Measurements from ENCODE around the gene KCNC3. TPM values are rescaled to one million over a fixed set of nuclear protein-coding genes. Genes with fewer than 3 reads are reported as not detected.
"Not testable (repeated sequence)": the region's sequence is repeated elsewhere in the genome, so short reads cannot be mapped to it uniquely, and the experiment has no call there.

The KCNC3 gene
- total RNA-seq, 4 donors from 2014 or later, result 0.32 to 0.69 (median 0.37) TPM

DNA sequence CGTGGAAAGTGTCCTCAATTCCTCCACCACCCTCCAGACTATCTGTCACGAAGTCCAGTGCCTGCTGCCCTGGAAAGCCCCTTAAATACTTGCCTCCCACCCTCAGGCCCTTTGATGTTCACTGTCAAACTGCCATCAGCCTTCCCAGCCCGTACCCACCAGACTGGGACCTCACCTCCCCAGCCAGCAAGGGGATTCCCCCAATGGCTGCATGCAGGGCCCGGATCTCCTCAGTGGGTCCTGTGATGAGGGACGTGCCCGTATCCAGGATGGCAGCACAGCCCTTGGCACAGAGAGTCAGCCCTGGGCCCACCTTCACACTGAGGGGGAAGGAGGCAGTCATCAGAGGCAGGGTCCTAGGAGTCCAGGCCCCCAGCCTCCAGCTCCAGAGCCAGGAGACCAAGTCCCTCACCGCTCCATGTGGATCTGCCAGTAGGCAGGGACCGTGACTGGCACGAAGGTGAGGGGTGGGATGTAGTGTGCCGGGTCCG lies 30.2 kb upstream of the KCNC3 start:
- Histone ChIP-seq H3K27ac (replicated peaks in 1 of 4) (no peak overlapping the region), H3K27me3 (no peaks in the 10 kb centered on the region), H3K9me3 (no peaks in the 10 kb centered on the region), H3K4me1 (peaks cover 3 to 17% (median 15%) of the 10 kb centered on the region in 4 donors), H3K36me3 (no peaks in the 10 kb centered on the region), H3K4me3 (no peak overlapping the region)
- DNase-seq (ENCODE audit: extremely low spot score), result no peak
- intact Hi-C loops (cut with DNase I), result loop anchor here (5.0 kb wide), 1 partner anchor 423 kb away; no protein-coding TSS in a partner anchor
- 97% methylated on average over 7 of the region's 11 CpGs for WGBS
- TF ChIP-seq POLR2A (IDR thresholded peaks at IDR 0.05; ENCODE audit: low read depth) (no peak), POLR2AphosphoS5 (IDR thresholded peaks at IDR 0.05) (no peak), EP300 (IDR thresholded peaks at IDR 0.05) (no peak)
- TF ChIP-seq, protein P1, sequence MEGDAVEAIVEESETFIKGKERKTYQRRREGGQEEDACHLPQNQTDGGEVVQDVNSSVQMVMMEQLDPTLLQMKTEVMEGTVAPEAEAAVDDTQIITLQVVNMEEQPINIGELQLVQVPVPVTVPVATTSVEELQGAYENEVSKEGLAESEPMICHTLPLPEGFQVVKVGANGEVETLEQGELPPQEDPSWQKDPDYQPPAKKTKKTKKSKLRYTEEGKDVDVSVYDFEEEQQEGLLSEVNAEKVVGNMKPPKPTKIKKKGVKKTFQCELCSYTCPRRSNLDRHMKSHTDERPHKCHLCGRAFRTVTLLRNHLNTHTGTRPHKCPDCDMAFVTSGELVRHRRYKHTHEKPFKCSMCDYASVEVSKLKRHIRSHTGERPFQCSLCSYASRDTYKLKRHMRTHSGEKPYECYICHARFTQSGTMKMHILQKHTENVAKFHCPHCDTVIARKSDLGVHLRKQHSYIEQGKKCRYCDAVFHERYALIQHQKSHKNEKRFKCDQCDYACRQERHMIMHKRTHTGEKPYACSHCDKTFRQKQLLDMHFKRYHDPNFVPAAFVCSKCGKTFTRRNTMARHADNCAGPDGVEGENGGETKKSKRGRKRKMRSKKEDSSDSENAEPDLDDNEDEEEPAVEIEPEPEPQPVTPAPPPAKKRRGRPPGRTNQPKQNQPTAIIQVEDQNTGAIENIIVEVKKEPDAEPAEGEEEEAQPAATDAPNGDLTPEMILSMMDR (IDR thresholded peaks at IDR 0.05), result no peak

- H3K27ac ChIP-seq (replicated peaks in 1 of 4), result peak overlapping the region; percentile 75 to 87 (median 86)
- H3K36me3 ChIP-seq, result no peaks in the 10 kb centered on the region
- H3K4me3 ChIP-seq, result peak overlapping the region; percentile 44 to 59 (median 52)
- DNase-seq (ENCODE audit: extremely low spot score), result no peak
- TF ChIP-seq EP300 (IDR thresholded peaks at IDR 0.05) (no peak), POLR2AphosphoS5 (IDR thresholded peaks at IDR 0.05) (peak; percentile 68 to 82), POLR2A (IDR thresholded peaks at IDR 0.05; ENCODE audit: low read depth) (no peak)
- TF ChIP-seq, protein P1 (IDR thresholded peaks at IDR 0.05), result no peak
- H3K4me1 ChIP-seq, result peaks cover 3 to 17% (median 15%) of the 10 kb centered on the region in 4 donors
- H3K27me3 ChIP-seq, result no peaks in the 10 kb centered on the region
- 31% methylated on average over 54 of the region's 54 CpGs for WGBS
- intact Hi-C loops (cut with DNase I), result loop anchor here (5.0 kb wide), 1 partner anchor 424 kb away; no protein-coding TSS in a partner anchor
- H3K9me3 ChIP-seq, result no peaks in the 10 kb centered on the region
Observed at GRCh38 chr19:50358483-50359327, 29.5 kb upstream of the KCNC3 start.

DNA sequence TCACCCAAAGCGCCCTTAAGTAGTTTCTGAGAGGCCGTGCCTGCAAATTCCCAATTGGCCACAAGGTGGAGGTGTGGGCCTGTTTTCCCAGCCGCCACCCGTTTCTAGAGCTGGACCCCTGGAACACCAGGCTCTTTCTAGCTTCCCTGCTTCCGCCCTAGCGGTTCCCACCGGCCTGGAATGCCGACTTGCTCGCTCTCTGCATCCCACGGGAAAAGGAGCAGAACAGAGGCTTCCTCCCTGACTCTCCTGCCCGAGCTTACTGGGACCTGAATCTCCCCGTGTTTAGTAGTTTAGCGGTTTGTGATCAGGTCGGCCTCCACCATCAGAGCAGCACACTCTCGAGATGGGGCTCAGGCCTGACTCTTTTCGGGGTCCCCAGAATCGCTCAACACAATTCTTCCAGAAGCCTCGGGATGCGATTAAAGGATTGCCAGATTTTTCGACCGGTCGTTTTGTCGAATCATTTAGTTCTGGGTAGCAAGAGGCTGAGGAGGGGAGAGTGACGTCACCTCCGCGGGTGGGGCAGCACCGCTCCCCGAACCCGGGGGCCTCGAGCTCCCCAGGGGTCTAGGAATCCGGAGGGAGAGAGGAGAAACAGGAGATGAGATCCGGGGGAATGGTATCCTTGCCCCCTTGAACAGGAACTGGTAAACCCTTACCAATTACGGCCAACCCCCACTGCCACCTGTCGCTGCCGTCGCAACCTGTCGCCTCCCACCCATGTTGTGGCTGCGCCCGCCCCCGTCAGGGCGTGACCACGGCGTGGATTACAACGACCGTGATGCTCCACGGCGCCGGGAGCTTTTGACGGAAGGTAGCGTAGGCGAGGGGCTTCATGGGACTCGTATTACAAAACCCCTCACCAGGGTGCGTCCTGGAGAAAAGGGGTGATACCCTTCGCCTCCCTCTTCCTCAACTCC lies 28.3 kb upstream of the KCNC3 start:
- intact Hi-C loops (cut with DNase I), result loop anchor here (5.0 kb wide), 1 partner anchor 425 kb away; no protein-coding TSS in a partner anchor
- Histone ChIP-seq H3K4me3 (peak overlapping the region; percentile 44 to 59 (median 52)), H3K27me3 (no peaks in the 10 kb centered on the region), H3K36me3 (no peaks in the 10 kb centered on the region), H3K27ac (replicated peaks in 1 of 4) (peak overlapping the region; percentile 75 to 87 (median 86)), H3K4me1 (peaks cover 3 to 17% (median 15%) of the 10 kb centered on the region in 4 donors), H3K9me3 (no peaks in the 10 kb centered on the region)
- 10% methylated on average over 48 of the region's 54 CpGs for WGBS
- TF ChIP-seq, protein P1 (IDR thresholded peaks at IDR 0.05), result peak; percentile 88 to 91 (median 88)
- TF ChIP-seq POLR2AphosphoS5 (IDR thresholded peaks at IDR 0.05), result peak; percentile 39 to 47
- no peak for TF ChIP-seq POLR2A (IDR thresholded peaks at IDR 0.05; ENCODE audit: low read depth)
- DNase-seq (ENCODE audit: extremely low spot score), result peak; percentile 94

DNA sequence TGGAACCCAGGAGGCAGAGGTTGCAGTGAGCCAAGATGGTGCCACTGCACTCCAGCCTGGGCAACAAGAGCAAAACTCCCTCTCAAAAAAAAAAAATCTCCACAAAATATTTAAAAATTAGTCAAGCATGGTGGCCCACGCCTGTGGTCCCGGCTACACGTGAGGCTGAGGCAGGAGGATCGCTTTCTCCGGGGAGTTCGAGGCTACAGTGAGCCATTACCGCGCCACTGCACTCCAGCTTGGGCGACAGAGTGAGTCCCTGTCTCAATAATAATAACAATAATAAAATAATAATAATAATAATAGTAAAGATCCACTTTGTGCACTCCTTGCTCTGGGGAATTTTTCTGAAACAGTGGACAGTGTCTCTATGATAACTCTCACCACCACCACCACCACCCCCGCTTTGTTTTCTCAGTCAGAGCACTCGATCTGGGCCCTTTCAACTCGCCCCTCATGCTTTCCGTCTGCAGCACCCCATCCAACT lies 27.6 kb upstream of the KCNC3 start:
- H3K27ac ChIP-seq (replicated peaks in 1 of 4), result peak overlapping the region; percentile 75 to 87 (median 86)
- peaks cover 3 to 17% (median 15%) of the 10 kb centered on the region in 4 donors for H3K4me1 ChIP-seq
- no peaks in the 10 kb centered on the region for H3K36me3 ChIP-seq
- H3K27me3 ChIP-seq, result no peaks in the 10 kb centered on the region
- 37% methylated on average over 13 of the region's 13 CpGs for WGBS
- DNase-seq (ENCODE audit: extremely low spot score), result no peak
- H3K4me3 ChIP-seq, result peak overlapping the region in 3 of 4 donors; percentile 44 to 53 (median 52)
- intact Hi-C loops (cut with DNase I), result loop anchor here (5.0 kb wide), 1 partner anchor 426 kb away; no protein-coding TSS in a partner anchor
- no peaks in the 10 kb centered on the region for H3K9me3 ChIP-seq
- TF ChIP-seq, protein P1 (IDR thresholded peaks at IDR 0.05), result no peak
- TF ChIP-seq POLR2A (IDR thresholded peaks at IDR 0.05; ENCODE audit: low read depth), result no peak

- DNase-seq (ENCODE audit: extremely low spot score); H3K27me3 ChIP-seq; intact Hi-C loops (cut with DNase I); H3K4me3 ChIP-seq; H3K27ac ChIP-seq (replicated peaks in 1 of 4); H3K36me3 ChIP-seq; H3K9me3 ChIP-seq: not testable (repeated sequence)
- WGBS, result 92% methylated on average over 7 of the region's 7 CpGs
- peaks cover 3 to 14% (median 12%) of the 10 kb centered on the region in 4 donors for H3K4me1 ChIP-seq
Observed at GRCh38 chr19:50353487-50353880, 24.3 kb upstream of the KCNC3 start.
